Fibroblast of villous mesenchyme (primary cell): Measurements from ENCODE around the gene NPC1L1. TPM values are rescaled to one million over a fixed set of nuclear protein-coding genes. Genes with fewer than 3 reads are reported as not detected.

Experiments
- DNase-seq: peaks from one replicate; pipeline ENCODE4 v3.0.0-alpha.2; 2010; ENCODE audit warnings: low read depth
- H3K4me3 ChIP-seq: 2 replicates; pipeline ENCODE4 v1.5.1; 2011; ENCODE audit warnings: low read depth, mild to moderate bottlenecking, low read length
- small RNA-seq: library from RNA; depleted of rRNA; stranded (forward); fragments of <200 nt; gene quantifications from one replicate; pipeline ENCODE3, GENCODE V24; 2012
- total RNA-seq: library from RNA; depleted of rRNA; stranded (reverse); fragments of >200 nt; gene quantifications from 2 replicates; pipeline ENCODE4 v1.2.3, GENCODE V29; 2012
- TF ChIP-seq, protein P1 (sequence below): IDR thresholded peaks from 2 replicates; pipeline ENCODE4 v1.5.1; 2012; ENCODE audit warnings: low read depth, mild to moderate bottlenecking, low read length; ENCODE audit not compliant: insufficient read depth

NPC1L1 gene
- total RNA-seq, 1 donor: not detected

- no peak overlapping the region for H3K4me3 ChIP-seq
- TF ChIP-seq, protein P1, sequence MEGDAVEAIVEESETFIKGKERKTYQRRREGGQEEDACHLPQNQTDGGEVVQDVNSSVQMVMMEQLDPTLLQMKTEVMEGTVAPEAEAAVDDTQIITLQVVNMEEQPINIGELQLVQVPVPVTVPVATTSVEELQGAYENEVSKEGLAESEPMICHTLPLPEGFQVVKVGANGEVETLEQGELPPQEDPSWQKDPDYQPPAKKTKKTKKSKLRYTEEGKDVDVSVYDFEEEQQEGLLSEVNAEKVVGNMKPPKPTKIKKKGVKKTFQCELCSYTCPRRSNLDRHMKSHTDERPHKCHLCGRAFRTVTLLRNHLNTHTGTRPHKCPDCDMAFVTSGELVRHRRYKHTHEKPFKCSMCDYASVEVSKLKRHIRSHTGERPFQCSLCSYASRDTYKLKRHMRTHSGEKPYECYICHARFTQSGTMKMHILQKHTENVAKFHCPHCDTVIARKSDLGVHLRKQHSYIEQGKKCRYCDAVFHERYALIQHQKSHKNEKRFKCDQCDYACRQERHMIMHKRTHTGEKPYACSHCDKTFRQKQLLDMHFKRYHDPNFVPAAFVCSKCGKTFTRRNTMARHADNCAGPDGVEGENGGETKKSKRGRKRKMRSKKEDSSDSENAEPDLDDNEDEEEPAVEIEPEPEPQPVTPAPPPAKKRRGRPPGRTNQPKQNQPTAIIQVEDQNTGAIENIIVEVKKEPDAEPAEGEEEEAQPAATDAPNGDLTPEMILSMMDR: peak; percentile 45
- no peak for DNase-seq
Observed at GRCh38 chr7:44463169-44463808, 77.8 kb downstream of the NPC1L1 start.

Small RNA genes within 50 kb of the gene (small RNA-seq; reads per million reads assigned to genes)
- gene RNU6-1097P: not detected

Other genes starting within 250 kb of the NPC1L1 start
- under 0.01 TPM in 1 of 2 replicates, not detected in the other for gene CAMK2B, start 215.7 kb downstream of the NPC1L1 start, total RNA-seq
- gene NUDCD3, start 50.7 kb downstream of the NPC1L1 start, total RNA-seq: 51.2 and 62.2 TPM in 2 replicates
- gene DDX56, start 32.6 kb upstream of the NPC1L1 start, total RNA-seq: 44.8 and 57.0 TPM in 2 replicates
- gene TMED4, start 40.9 kb upstream of the NPC1L1 start, total RNA-seq: 54.4 and 84.2 TPM in 2 replicates
- gene OGDH, start 65.3 kb upstream of the NPC1L1 start, total RNA-seq: 75.7 and 99.7 TPM in 2 replicates
- gene ZMIZ2, start 207.5 kb upstream of the NPC1L1 start, total RNA-seq: 10.8 and 12.2 TPM in 2 replicates